WTC11 (cell line): ENCODE results near the gene RNF40. TPM values are rescaled to one million over a fixed set of nuclear protein-coding genes. Genes with fewer than 3 reads are reported as not detected.

ENCODE experiments used
- ATAC-seq: fragments of 200-7000 bp; cut with Tn5 transposase; 2 replicates; pipeline ENCODE4 v1.10.0; 2021; ENCODE audit warnings: mild to moderate bottlenecking, moderate library complexity
- CTCF ChIA-PET: fragments of 300-600 bp; sonication (Branson Sonifier 250); formaldehyde crosslinking; loops from one replicate; lab custom pipeline; 2021; ENCODE audit warnings: antibody characterized with exemption; lab: Charles Lee
- POLR2A ChIA-PET: fragments of 350-600 bp; sonication (Branson Sonifier 250); formaldehyde crosslinking; loops from one replicate; lab custom pipeline; 2021; ENCODE audit warnings: antibody characterized with exemption; lab: Charles Lee
- DNase-seq: peaks from one replicate; pipeline ENCODE4 v3.0.0; 2021; ENCODE audit warnings: low spot score
- H3K27ac Mint-ChIP-seq: 2 replicates; pipeline ENCODE4 v1.8.0; 2021; ENCODE audit warnings: mixed read lengths
- H3K27me3 Mint-ChIP-seq: 2 replicates; pipeline ENCODE4 v1.8.0; 2021; ENCODE audit warnings: low read depth, mild to moderate bottlenecking, moderate library complexity, mixed read lengths
- H3K36me3 Mint-ChIP-seq: 2 replicates; pipeline ENCODE4 v1.8.0; 2021; ENCODE audit warnings: mixed read lengths
- H3K4me1 Mint-ChIP-seq: 2 replicates; pipeline ENCODE4 v1.8.0; 2022; ENCODE audit warnings: mixed read lengths
- H3K4me3 Mint-ChIP-seq: 2 replicates; pipeline ENCODE4 v1.8.0; 2021; ENCODE audit warnings: mild to moderate bottlenecking, moderate library complexity, mixed read lengths
- H3K9me3 Mint-ChIP-seq: 2 replicates; pipeline ENCODE4 v1.8.0; 2021; ENCODE audit warnings: mixed read lengths
- CDX4 ChIP-seq: fragments of 250-450 bp; sonication (Bioruptor Pico); IDR thresholded peaks from 2 replicates; pipeline ENCODE4 v1.9.0; 2021; ENCODE audit warnings: moderate library complexity, mild to moderate bottlenecking, inconsistent platforms, borderline replicate concordance
- ELF4 ChIP-seq: sonication (generic); formaldehyde crosslinking; IDR thresholded peaks from 2 replicates; pipeline ENCODE4 v1.8.1; 2022; ENCODE audit warnings: low read depth, mild to moderate bottlenecking, moderate library complexity, missing genetic modification reagents
- FOXJ3 ChIP-seq: sonication (generic); formaldehyde crosslinking; IDR thresholded peaks from 2 replicates; pipeline ENCODE4 v1.9.0; 2021; ENCODE audit warnings: missing genetic modification reagents, mild to moderate bottlenecking, borderline replicate concordance
- HMGXB4 ChIP-seq: sonication (generic); formaldehyde crosslinking; IDR thresholded peaks from 2 replicates; pipeline ENCODE4 v1.8.1; 2023; ENCODE audit warnings: mild to moderate bottlenecking, moderate library complexity, missing genetic modification reagents
- MXD4 ChIP-seq: fragments of 250-450 bp; sonication (Bioruptor Pico); IDR thresholded peaks from 2 replicates; pipeline ENCODE4 v1.8.0; 2021; ENCODE audit warnings: mild to moderate bottlenecking, moderate library complexity, borderline replicate concordance
- NR2C2 ChIP-seq: sonication (generic); formaldehyde crosslinking; IDR thresholded peaks from 2 replicates; pipeline ENCODE4 v1.8.0; 2022; ENCODE audit warnings: mild to moderate bottlenecking, missing genetic modification reagents
- SMAD3 ChIP-seq: sonication (generic); formaldehyde crosslinking; IDR thresholded peaks from 2 replicates; pipeline ENCODE4 v1.8.0; 2022; ENCODE audit warnings: missing genetic modification reagents, mild to moderate bottlenecking, borderline replicate concordance
- STAT6 ChIP-seq: sonication (generic); formaldehyde crosslinking; conservative IDR thresholded peaks from 2 replicates; pipeline ENCODE4 v1.8.1; 2023; ENCODE audit warnings: mild to moderate bottlenecking, low read depth, missing genetic modification reagents, moderate library complexity
- TP53 ChIP-seq: sonication (generic); formaldehyde crosslinking; IDR thresholded peaks from 2 replicates; pipeline ENCODE4 v1.8.1; 2023; ENCODE audit warnings: mild to moderate bottlenecking, missing genetic modification reagents
- USF1 ChIP-seq: sonication (generic); formaldehyde crosslinking; IDR thresholded peaks from 2 replicates; pipeline ENCODE4 v1.8.0; 2022; ENCODE audit warnings: mild to moderate bottlenecking, missing genetic modification reagents
- total RNA-seq: library from RNA; stranded (reverse); gene quantifications from 3 replicates; pipeline ENCODE4 v1.2.3, GENCODE V29; 2021
- TF ChIP-seq, protein P1 (sequence below): fragments of 250-450 bp; sonication (Bioruptor Pico); IDR thresholded peaks from 2 replicates; pipeline ENCODE4 v2.1.2; 2022; ENCODE audit warnings: mild to moderate bottlenecking, moderate library complexity
- TF ChIP-seq, protein P2 (sequence below): sonication (generic); formaldehyde crosslinking; IDR thresholded peaks from 2 replicates; pipeline ENCODE4 v1.8.1; 2022; ENCODE audit warnings: mild to moderate bottlenecking, missing genetic modification reagents, moderate library complexity, borderline replicate concordance
- TF ChIP-seq, protein P3 (sequence below): fragments of 250-450 bp; sonication (Bioruptor Pico); conservative IDR thresholded peaks from 2 replicates; pipeline ENCODE4 v1.9.0; 2021; ENCODE audit warnings: mild to moderate bottlenecking

RNF40 gene
- total RNA-seq, 1 experiment from 2014 or later: 77.1 TPM

- no peak for TF ChIP-seq HMGXB4 (CRISPR knock-in tag)
- TF ChIP-seq, protein P1, sequence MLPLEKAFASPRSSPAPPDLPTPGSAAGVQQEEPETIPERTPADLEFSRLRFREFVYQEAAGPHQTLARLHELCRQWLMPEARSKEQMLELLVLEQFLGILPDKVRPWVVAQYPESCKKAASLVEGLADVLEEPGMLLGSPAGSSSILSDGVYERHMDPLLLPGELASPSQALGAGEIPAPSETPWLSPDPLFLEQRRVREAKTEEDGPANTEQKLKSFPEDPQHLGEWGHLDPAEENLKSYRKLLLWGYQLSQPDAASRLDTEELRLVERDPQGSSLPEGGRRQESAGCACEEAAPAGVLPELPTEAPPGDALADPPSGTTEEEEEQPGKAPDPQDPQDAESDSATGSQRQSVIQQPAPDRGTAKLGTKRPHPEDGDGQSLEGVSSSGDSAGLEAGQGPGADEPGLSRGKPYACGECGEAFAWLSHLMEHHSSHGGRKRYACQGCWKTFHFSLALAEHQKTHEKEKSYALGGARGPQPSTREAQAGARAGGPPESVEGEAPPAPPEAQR: no peak
- TF ChIP-seq FOXJ3 (CRISPR knock-in tag): no peak
- no peak for TF ChIP-seq USF1 (CRISPR knock-in tag)
- TF ChIP-seq MXD4 (CRISPR knock-in tag): no peak
- TF ChIP-seq SMAD3 (CRISPR knock-in tag): no peak
- TF ChIP-seq, protein P2, sequence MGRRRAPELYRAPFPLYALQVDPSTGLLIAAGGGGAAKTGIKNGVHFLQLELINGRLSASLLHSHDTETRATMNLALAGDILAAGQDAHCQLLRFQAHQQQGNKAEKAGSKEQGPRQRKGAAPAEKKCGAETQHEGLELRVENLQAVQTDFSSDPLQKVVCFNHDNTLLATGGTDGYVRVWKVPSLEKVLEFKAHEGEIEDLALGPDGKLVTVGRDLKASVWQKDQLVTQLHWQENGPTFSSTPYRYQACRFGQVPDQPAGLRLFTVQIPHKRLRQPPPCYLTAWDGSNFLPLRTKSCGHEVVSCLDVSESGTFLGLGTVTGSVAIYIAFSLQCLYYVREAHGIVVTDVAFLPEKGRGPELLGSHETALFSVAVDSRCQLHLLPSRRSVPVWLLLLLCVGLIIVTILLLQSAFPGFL (CRISPR knock-in tag): no peak
- TF ChIP-seq ELF4 (CRISPR knock-in tag): no peak
- no peak for TF ChIP-seq CDX4 (CRISPR knock-in tag)
- TF ChIP-seq, protein P3, sequence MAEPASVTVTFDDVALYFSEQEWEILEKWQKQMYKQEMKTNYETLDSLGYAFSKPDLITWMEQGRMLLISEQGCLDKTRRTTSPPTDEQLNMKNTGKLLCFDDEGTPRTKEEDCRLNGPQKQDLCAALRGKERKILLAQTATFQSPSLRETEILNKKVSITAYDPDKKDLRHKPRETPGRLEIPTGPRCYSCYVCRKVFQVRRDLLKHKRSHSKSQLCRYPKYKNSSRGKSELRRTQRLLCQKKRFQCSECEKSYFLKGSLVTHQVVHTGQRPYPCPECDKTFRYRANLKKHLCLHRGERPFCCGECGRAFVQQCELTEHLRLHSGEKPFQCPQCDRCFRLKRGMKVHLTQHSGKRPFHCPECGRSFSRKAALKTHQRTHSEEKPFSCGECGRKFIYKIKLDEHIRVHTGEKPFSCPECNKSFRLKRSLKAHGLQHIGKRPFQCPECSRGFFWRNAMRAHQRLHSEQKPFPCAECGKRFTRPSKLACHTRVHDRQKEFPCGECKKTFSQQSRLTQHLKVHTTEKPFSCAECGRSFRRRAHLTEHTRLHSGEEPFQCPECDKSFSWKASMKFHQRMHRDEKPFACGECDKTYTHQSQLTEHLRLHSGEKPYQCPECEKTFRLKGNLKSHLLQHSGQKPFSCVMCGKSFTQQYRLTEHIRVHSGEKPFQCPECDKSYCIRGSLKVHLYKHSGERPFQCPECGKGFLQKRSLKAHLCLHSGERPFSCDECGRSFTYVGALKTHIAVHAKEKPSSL (CRISPR knock-in tag): no peak
- no peak for TF ChIP-seq STAT6 (CRISPR knock-in tag)
- TF ChIP-seq TP53 (CRISPR knock-in tag): no peak
- no peak for TF ChIP-seq NR2C2 (CRISPR knock-in tag)
- ATAC-seq (no peak), DNase-seq (no peak)
- Mint-ChIP-seq H3K27ac (0 out of 2 replicates have a peak overlapping the region, but pooled peaks have one; percentile 15), H3K9me3 (no peaks in the 10 kb centered on the region), H3K4me3 (no peak overlapping the region), H3K4me1 (peaks cover 7% of the 10 kb centered on the region), H3K36me3 (peaks cover 20% of the 10 kb centered on the region), H3K27me3 (no peaks in the 10 kb centered on the region)
- ChIA-PET CTCF (no interaction called here), POLR2A (no interaction called here)
Observed at GRCh38 chr16:30750876-30751465, 11.2 kb upstream of the RNF40 start.
